GM12878 (cell line): ENCODE results near the gene RPLP1.

Experiments
- CBX3 ChIP-seq: fragments of 200-600 bp; sonication (generic); IDR thresholded peaks from 2 replicates; pipeline ENCODE4 v1.6.1; 2016; ENCODE audit warnings: low read depth, borderline replicate concordance
- CHD4 ChIP-seq: fragments of 200-600 bp; sonication (generic); IDR thresholded peaks from 2 replicates; pipeline ENCODE4 v1.6.1; 2016; ENCODE audit warnings: mild to moderate bottlenecking
- HDAC2 ChIP-seq: fragments of 200-600 bp; sonication (generic); IDR thresholded peaks from 2 replicates; pipeline ENCODE4 v1.6.1; 2017
- POLR2A ChIP-seq: IDR thresholded peaks from 2 replicates; pipeline ENCODE4 v1.6.1; 2011; ENCODE audit warnings: low read depth, mild to moderate bottlenecking, low read length
- POLR2AphosphoS5 ChIP-seq: IDR thresholded peaks from 2 replicates; pipeline ENCODE4 v1.6.1; 2011; ENCODE audit warnings: mild to moderate bottlenecking, low read length, inconsistent platforms
- RFX5 ChIP-seq: IDR thresholded peaks from 2 replicates; pipeline ENCODE4 v1.6.1; 2011; ENCODE audit warnings: low read depth, low read length, improper control_type of control experiment
- YY1 ChIP-seq: IDR thresholded peaks from 2 replicates; pipeline ENCODE4 v1.6.1; 2011; ENCODE audit warnings: low read depth, mild to moderate bottlenecking, low read length
- TF ChIP-seq, protein P1 (sequence below): fragments of 450-650 bp; IDR thresholded peaks from 2 replicates; pipeline ENCODE4 v1.6.1; 2017; ENCODE audit warnings: mild to moderate bottlenecking
- TF ChIP-seq, protein P2 (sequence below): IDR thresholded peaks from 2 replicates; pipeline ENCODE4 v1.6.1; 2012; ENCODE audit warnings: low read depth, low read length, improper control_type of control experiment
- TF ChIP-seq, protein P3 (sequence below): fragments of 450-650 bp; conservative IDR thresholded peaks from 2 replicates; pipeline ENCODE4 v1.6.1; 2017; ENCODE audit warnings: mild to moderate bottlenecking, moderate library complexity
- TF ChIP-seq, protein P4 (sequence below), 3 experiments: IDR thresholded peaks in 2 of 3; conservative IDR thresholded peaks in 1 of 3; 2 replicates each; pipeline ENCODE4 v1.5.1; 2011; ENCODE audit warnings: low read depth in 3 of 3, low read length in 3 of 3, mild to moderate bottlenecking in 3 of 3, control low read depth in 2 of 3, moderate library complexity in 2 of 3, inconsistent platforms in 1 of 3, mixed read lengths in 1 of 3; ENCODE audit not compliant: control insufficient read depth in 2 of 3, insufficient read depth in 1 of 3; ENCODE audit errors: extremely low read depth in 1 of 3

DNA sequence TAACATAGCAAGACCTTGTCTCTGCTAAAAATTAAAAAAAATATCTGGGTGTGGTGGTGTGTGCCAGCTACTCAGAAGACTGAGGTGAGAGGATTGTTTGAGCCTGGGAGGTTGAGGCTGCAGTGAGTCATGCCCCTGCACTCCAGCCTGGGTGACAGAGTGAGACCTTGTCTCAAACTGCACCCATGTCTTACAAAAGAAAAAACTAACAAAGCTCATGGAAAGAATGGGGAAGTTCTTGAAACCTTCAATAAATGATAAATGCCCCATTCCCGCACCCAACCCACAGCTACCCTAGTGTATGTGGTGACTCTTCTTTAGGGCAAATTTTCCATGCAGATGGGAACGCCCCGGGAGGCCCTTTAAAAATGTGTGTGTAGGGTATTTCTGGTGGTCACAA lies 28.3 kb downstream of the RPLP1 start:
- TF ChIP-seq POLR2A (no peak), RFX5 (no peak), POLR2AphosphoS5 (no peak), YY1 (no peak), CBX3 (no peak), CHD4 (no peak), HDAC2 (no peak)
- TF ChIP-seq, protein P1, sequence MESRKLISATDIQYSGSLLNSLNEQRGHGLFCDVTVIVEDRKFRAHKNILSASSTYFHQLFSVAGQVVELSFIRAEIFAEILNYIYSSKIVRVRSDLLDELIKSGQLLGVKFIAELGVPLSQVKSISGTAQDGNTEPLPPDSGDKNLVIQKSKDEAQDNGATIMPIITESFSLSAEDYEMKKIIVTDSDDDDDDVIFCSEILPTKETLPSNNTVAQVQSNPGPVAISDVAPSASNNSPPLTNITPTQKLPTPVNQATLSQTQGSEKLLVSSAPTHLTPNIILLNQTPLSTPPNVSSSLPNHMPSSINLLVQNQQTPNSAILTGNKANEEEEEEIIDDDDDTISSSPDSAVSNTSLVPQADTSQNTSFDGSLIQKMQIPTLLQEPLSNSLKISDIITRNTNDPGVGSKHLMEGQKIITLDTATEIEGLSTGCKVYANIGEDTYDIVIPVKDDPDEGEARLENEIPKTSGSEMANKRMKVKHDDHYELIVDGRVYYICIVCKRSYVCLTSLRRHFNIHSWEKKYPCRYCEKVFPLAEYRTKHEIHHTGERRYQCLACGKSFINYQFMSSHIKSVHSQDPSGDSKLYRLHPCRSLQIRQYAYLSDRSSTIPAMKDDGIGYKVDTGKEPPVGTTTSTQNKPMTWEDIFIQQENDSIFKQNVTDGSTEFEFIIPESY: no peak
- TF ChIP-seq, protein P2, sequence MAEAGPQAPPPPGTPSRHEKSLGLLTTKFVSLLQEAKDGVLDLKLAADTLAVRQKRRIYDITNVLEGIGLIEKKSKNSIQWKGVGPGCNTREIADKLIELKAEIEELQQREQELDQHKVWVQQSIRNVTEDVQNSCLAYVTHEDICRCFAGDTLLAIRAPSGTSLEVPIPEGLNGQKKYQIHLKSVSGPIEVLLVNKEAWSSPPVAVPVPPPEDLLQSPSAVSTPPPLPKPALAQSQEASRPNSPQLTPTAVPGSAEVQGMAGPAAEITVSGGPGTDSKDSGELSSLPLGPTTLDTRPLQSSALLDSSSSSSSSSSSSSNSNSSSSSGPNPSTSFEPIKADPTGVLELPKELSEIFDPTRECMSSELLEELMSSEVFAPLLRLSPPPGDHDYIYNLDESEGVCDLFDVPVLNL: no peak
- TF ChIP-seq, protein P3, sequence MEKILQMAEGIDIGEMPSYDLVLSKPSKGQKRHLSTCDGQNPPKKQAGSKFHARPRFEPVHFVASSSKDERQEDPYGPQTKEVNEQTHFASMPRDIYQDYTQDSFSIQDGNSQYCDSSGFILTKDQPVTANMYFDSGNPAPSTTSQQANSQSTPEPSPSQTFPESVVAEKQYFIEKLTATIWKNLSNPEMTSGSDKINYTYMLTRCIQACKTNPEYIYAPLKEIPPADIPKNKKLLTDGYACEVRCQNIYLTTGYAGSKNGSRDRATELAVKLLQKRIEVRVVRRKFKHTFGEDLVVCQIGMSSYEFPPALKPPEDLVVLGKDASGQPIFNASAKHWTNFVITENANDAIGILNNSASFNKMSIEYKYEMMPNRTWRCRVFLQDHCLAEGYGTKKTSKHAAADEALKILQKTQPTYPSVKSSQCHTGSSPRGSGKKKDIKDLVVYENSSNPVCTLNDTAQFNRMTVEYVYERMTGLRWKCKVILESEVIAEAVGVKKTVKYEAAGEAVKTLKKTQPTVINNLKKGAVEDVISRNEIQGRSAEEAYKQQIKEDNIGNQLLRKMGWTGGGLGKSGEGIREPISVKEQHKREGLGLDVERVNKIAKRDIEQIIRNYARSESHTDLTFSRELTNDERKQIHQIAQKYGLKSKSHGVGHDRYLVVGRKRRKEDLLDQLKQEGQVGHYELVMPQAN: no peak
- TF ChIP-seq, protein P4, sequence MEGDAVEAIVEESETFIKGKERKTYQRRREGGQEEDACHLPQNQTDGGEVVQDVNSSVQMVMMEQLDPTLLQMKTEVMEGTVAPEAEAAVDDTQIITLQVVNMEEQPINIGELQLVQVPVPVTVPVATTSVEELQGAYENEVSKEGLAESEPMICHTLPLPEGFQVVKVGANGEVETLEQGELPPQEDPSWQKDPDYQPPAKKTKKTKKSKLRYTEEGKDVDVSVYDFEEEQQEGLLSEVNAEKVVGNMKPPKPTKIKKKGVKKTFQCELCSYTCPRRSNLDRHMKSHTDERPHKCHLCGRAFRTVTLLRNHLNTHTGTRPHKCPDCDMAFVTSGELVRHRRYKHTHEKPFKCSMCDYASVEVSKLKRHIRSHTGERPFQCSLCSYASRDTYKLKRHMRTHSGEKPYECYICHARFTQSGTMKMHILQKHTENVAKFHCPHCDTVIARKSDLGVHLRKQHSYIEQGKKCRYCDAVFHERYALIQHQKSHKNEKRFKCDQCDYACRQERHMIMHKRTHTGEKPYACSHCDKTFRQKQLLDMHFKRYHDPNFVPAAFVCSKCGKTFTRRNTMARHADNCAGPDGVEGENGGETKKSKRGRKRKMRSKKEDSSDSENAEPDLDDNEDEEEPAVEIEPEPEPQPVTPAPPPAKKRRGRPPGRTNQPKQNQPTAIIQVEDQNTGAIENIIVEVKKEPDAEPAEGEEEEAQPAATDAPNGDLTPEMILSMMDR (IDR thresholded peaks at IDR 0.05 in 2 of 3, conservative IDR thresholded peaks at IDR 0.05 in 1 of 3; ENCODE audit: control insufficient read depth in 2 of 3, extremely low read depth in 1 of 3, insufficient read depth in 1 of 3, low read depth in 3 of 3, low read length in 3 of 3): no peak
